ENCODE measurements around the gene TRIM52. TPM values are rescaled to one million over a fixed set of nuclear protein-coding genes. Genes with fewer than 3 reads are reported as not detected.

Gene TRIM52
- total RNA-seq, 4 donors from 2014 or later = 14.7 to 24.3 (median 20.4) TPM

- Histone ChIP-seq H3K4me1 (peaks cover 0 to 45% (median 32%) of the 10 kb centered on the region in 4 donors), H3K4me3 (peak overlapping the region in 1 of 4 donors; percentile 69), H3K27ac (peak overlapping the region; percentile 75 to 84 (median 79)), H3K27me3 (peaks cover 14% of the 10 kb centered on the region), H3K9me3 (no peaks in the 10 kb centered on the region), H3K36me3 (no peaks in the 10 kb centered on the region)
- intact Hi-C loops (cut with DNase I; ENCODE audit: low total_unique reads) = no loop called here
- TF ChIP-seq EP300 (IDR thresholded peaks at IDR 0.05; ENCODE audit: low read depth) (no peak), CTCF (IDR thresholded peaks at IDR 0.05) (no peak), POLR2AphosphoS5 (IDR thresholded peaks at IDR 0.05) (no peak), POLR2A (IDR thresholded peaks at IDR 0.05) (no peak)
- DNase-seq = no peak
- in situ Hi-C loops (cut with MboI; ENCODE audit: low pct_ligation_motif_present in 1 of 4, low pct_unique_long_range_greater_than_20kb in 1 of 4, low sequenced_read_pairs in 3 of 4) = no loop called here
- WGBS, 2 donors (ENCODE audit: low coverage in 1 of 2) = 45 to 47% methylated on average over 3 of the region's 3 CpGs
Measured at GRCh38 chr5:181207960-181208253, 53.0 kb downstream of the TRIM52 start.

GRCh38 chr5:181207214-181207959 is 53.6 kb downstream of the TRIM52 start:
- peaks cover 14% of the 10 kb centered on the region for H3K27me3 ChIP-seq
- peak; percentile 80 for DNase-seq
- no peaks in the 10 kb centered on the region for H3K9me3 ChIP-seq
- in situ Hi-C loops (cut with MboI; ENCODE audit: low pct_ligation_motif_present in 1 of 4, low pct_unique_long_range_greater_than_20kb in 1 of 4, low sequenced_read_pairs in 3 of 4) = no loop called here
- H3K27ac ChIP-seq = peak overlapping the region; percentile 75 to 84 (median 79)
- intact Hi-C loops (cut with DNase I; ENCODE audit: low total_unique reads) = no loop called here
- 1 to 3% methylated on average over 15 to 36 of the region's 36 CpGs for WGBS, 2 donors (ENCODE audit: low coverage in 1 of 2)
- TF ChIP-seq CTCF (IDR thresholded peaks at IDR 0.05) = no peak
- TF ChIP-seq POLR2AphosphoS5 (IDR thresholded peaks at IDR 0.05) = peak in 2 of 3 donors; percentile 17 to 45
- H3K4me3 ChIP-seq = peak overlapping the region; percentile 15 to 69 (median 34)
- H3K36me3 ChIP-seq = no peaks in the 10 kb centered on the region
- peaks cover 0 to 49% (median 32%) of the 10 kb centered on the region in 4 donors for H3K4me1 ChIP-seq

- H3K36me3 ChIP-seq = no peaks in the 10 kb centered on the region
- H3K9me3 ChIP-seq = no peaks in the 10 kb centered on the region
- H3K27ac ChIP-seq = peak overlapping the region; percentile 75 to 84 (median 79)
- WGBS, 2 donors (ENCODE audit: low coverage in 1 of 2) = 9 to 11% methylated on average over 22 to 37 of the region's 37 CpGs
- in situ Hi-C loops (cut with MboI; ENCODE audit: low pct_ligation_motif_present in 1 of 4, low pct_unique_long_range_greater_than_20kb in 1 of 4, low sequenced_read_pairs in 3 of 4) (no loop called here), intact Hi-C loops (cut with DNase I; ENCODE audit: low total_unique reads) (no loop called here)
- peaks cover 14% of the 10 kb centered on the region for H3K27me3 ChIP-seq
- H3K4me3 ChIP-seq = peak overlapping the region in 3 of 4 donors; percentile 29 to 69 (median 60)
- H3K4me1 ChIP-seq = peaks cover 0 to 53% (median 32%) of the 10 kb centered on the region in 4 donors
- DNase-seq = no peak
- no peak for TF ChIP-seq EP300 (IDR thresholded peaks at IDR 0.05; ENCODE audit: low read depth)
- TF ChIP-seq POLR2AphosphoS5 (IDR thresholded peaks at IDR 0.05) = no peak
- no peak for TF ChIP-seq POLR2A (IDR thresholded peaks at IDR 0.05)
- no peak for TF ChIP-seq CTCF (IDR thresholded peaks at IDR 0.05)
Measured at GRCh38 chr5:181205761-181206649, 54.9 kb downstream of the TRIM52 start.

Small RNA genes within 50 kb of the gene (small RNA-seq; reads per million reads assigned to genes)
- gene MIR4638 (0 reads per million in 4 donors), gene RNU6-705P (0 reads per million in 4 donors), gene SNORD95 (0 reads per million in 4 donors), gene SNORD96A (0 reads per million in 4 donors)

Other genes with a start within 250 kb of the TRIM52 start
- 10 to 100 TPM in 3 of 4 donors, 1 to 10 TPM in 1; 2.5 to 96.5 (median 15.4) TPM for gene BTNL9, start 220.9 kb downstream of the TRIM52 start, total RNA-seq
- gene OR2V1, start 130.0 kb downstream of the TRIM52 start, total RNA-seq = not detected
- gene OR2V2, start 113.6 kb downstream of the TRIM52 start, total RNA-seq = not detected
- 10 to 100 TPM in 1 of 4 donors, 1 to 10 TPM in 2, not detected in 1; 2.5 to 16.7 (median 7.5) TPM for gene TRIM7, start 55.9 kb downstream of the TRIM52 start, total RNA-seq
- gene TRIM41, start 37.9 kb downstream of the TRIM52 start, total RNA-seq = 10 to 100 TPM; 17.9 to 23.9 (median 18.7) TPM
- 1,000 to 10,000 TPM; 1,633 to 1,930 (median 1,753) TPM for gene RACK1, start 17.2 kb downstream of the TRIM52 start, total RNA-seq
- not detected for gene OR4F3, start 106.1 kb upstream of the TRIM52 start, total RNA-seq